SK-N-SH treated with all-trans-retinoic acid at 6 μM for 48 hours (cell line): ENCODE results near the gene POLR1D.

Experiments
- ATAC-seq: fragments of 200-7000 bp; cut with Tn5 transposase; 3 replicates; pipeline ENCODE4 v1.9.1; 2020; ENCODE audit warnings: mild to moderate bottlenecking, moderate library complexity
- ARNTL ChIP-seq: fragments of 450-650 bp; formaldehyde crosslinking; IDR thresholded peaks from 2 replicates; pipeline ENCODE4 v1.5.0; 2020; ENCODE audit warnings: low read depth, mild to moderate bottlenecking, moderate library complexity, borderline replicate concordance
- BACH2 ChIP-seq: fragments of 250-450 bp; sonication (Bioruptor Pico); IDR thresholded peaks from 2 replicates; pipeline ENCODE4 v1.9.0; 2021; ENCODE audit warnings: mild to moderate bottlenecking, borderline replicate concordance
- CSDC2 ChIP-seq: fragments of 250-450 bp; sonication (Bioruptor Pico); IDR thresholded peaks from 2 replicates; pipeline ENCODE4 v1.5.0; 2020; ENCODE audit warnings: mild to moderate bottlenecking, moderate library complexity
- ESRRG ChIP-seq: fragments of 250-450 bp; sonication (Bioruptor Pico); IDR thresholded peaks from 2 replicates; pipeline ENCODE4 v1.6.1; 2021; ENCODE audit warnings: mild to moderate bottlenecking
- GLIS3 ChIP-seq: fragments of 250-450 bp; sonication (Bioruptor Pico); IDR thresholded peaks from 2 replicates; pipeline ENCODE4 v1.5.0; 2020; ENCODE audit warnings: mild to moderate bottlenecking, moderate library complexity
- ISL1 ChIP-seq: fragments of 250-450 bp; sonication (Bioruptor Pico); IDR thresholded peaks from 2 replicates; pipeline ENCODE4 v2.1.2; 2022; ENCODE audit warnings: mild to moderate bottlenecking, moderate library complexity
- OSR1 ChIP-seq: fragments of 250-450 bp; sonication (Bioruptor Pico); IDR thresholded peaks from 2 replicates; pipeline ENCODE4 v1.8.0; 2022; ENCODE audit warnings: moderate library complexity, mild to moderate bottlenecking, inconsistent platforms
- PATZ1 ChIP-seq: fragments of 250-450 bp; sonication (Bioruptor Pico); IDR thresholded peaks from 2 replicates; pipeline ENCODE4 v1.8.0; 2020; ENCODE audit warnings: mild to moderate bottlenecking, moderate library complexity, borderline replicate concordance
- POU6F1 ChIP-seq: fragments of 250-450 bp; sonication (Bioruptor Pico); IDR thresholded peaks from 2 replicates; pipeline ENCODE4 v1.8.0; 2021; ENCODE audit warnings: low read depth, mild to moderate bottlenecking, moderate library complexity, borderline replicate concordance
- PPARA ChIP-seq: fragments of 250-450 bp; sonication (Bioruptor Pico); IDR thresholded peaks from 2 replicates; pipeline ENCODE4 v1.5.0; 2020; ENCODE audit warnings: mild to moderate bottlenecking, borderline replicate concordance
- RARB ChIP-seq: fragments of 250-450 bp; sonication (Bioruptor Pico); IDR thresholded peaks from 2 replicates; pipeline ENCODE4 v1.8.0; 2021; ENCODE audit warnings: mild to moderate bottlenecking, moderate library complexity
- SNAI2 ChIP-seq: fragments of 250-450 bp; sonication (Bioruptor Pico); IDR thresholded peaks from 2 replicates; pipeline ENCODE4 v1.5.0; 2020; ENCODE audit warnings: mild to moderate bottlenecking, moderate library complexity
- TCF4 ChIP-seq: fragments of 250-450 bp; sonication (Bioruptor Pico); IDR thresholded peaks from 2 replicates; pipeline ENCODE4 v1.8.0; 2021; ENCODE audit warnings: mild to moderate bottlenecking, moderate library complexity, borderline replicate concordance
- TOX ChIP-seq: fragments of 250-450 bp; sonication (Bioruptor Pico); IDR thresholded peaks from 2 replicates; pipeline ENCODE4 v1.8.0; 2021; ENCODE audit warnings: mild to moderate bottlenecking, moderate library complexity, borderline replicate concordance
- ZC3H10 ChIP-seq: fragments of 250-450 bp; sonication (Bioruptor Pico); IDR thresholded peaks from 2 replicates; pipeline ENCODE4 v1.5.1; 2021; ENCODE audit warnings: mild to moderate bottlenecking, moderate library complexity
- ZFP30 ChIP-seq: fragments of 450-650 bp; formaldehyde crosslinking; IDR thresholded peaks from 2 replicates; pipeline ENCODE4 v1.5.0; 2022; ENCODE audit warnings: mild to moderate bottlenecking, moderate library complexity
- ZNF565 ChIP-seq: fragments of 450-650 bp; formaldehyde crosslinking; conservative IDR thresholded peaks from 2 replicates; pipeline ENCODE4 v1.5.0; 2020; ENCODE audit warnings: low read depth, mild to moderate bottlenecking, moderate library complexity
- ZNF70 ChIP-seq: fragments of 450-650 bp; formaldehyde crosslinking; IDR thresholded peaks from 2 replicates; pipeline ENCODE4 v1.5.0; 2020; ENCODE audit warnings: mild to moderate bottlenecking, moderate library complexity
- TF ChIP-seq, protein P1 (sequence below): fragments of 250-450 bp; sonication (Bioruptor Pico); IDR thresholded peaks from 2 replicates; pipeline ENCODE4 v1.5.0; 2020; ENCODE audit warnings: mild to moderate bottlenecking, moderate library complexity
- TF ChIP-seq, protein P2 (sequence below): fragments of 250-450 bp; sonication (Bioruptor Pico); IDR thresholded peaks from 2 replicates; pipeline ENCODE4 v1.5.1; 2020; ENCODE audit warnings: low read depth, mild to moderate bottlenecking, moderate library complexity

POLR1D gene

GRCh38 chr13:27635266-27635665, 13.6 kb downstream of the POLR1D start:
- ATAC-seq, result no peak
- TF ChIP-seq POU6F1 (CRISPR knock-in tag), result no peak

DNA sequence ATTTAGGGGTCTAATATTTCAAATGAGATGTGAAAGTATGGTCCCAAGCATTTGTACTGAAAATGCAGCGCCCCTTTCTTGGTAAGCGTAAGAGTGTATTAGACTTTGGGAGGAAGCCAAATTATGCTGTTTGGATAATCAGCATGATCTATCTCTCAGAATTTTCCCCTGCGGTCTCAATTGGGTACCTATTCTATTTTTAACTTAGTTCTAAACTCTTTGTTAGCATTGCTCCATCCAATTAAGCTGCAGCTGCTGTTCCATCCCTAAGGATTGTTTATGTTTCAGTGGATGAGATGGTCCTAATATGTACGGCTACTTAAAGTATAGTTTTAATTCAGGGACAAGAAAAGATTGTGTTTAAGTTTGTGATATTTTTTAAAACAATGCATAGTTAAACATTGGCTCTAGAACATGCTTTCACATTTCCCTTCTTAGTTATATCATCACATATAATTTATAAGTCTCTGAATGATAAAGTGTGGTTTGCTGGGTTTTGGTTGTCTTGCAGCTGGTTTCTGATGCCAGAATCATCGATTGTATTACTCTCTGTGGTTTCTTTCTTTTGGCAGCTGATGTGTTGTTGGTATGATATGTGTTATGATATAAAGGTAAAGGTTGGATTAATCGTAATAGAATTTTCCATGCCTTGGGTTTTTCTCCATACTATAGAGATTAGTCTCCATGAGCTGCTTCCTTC, 15.0 kb downstream of the POLR1D start:
- no peak for TF ChIP-seq OSR1 (CRISPR knock-in tag)
- TF ChIP-seq CSDC2 (CRISPR knock-in tag), result no peak
- TF ChIP-seq ESRRG, result no peak
- TF ChIP-seq GLIS3, result no peak
- TF ChIP-seq, protein P1, sequence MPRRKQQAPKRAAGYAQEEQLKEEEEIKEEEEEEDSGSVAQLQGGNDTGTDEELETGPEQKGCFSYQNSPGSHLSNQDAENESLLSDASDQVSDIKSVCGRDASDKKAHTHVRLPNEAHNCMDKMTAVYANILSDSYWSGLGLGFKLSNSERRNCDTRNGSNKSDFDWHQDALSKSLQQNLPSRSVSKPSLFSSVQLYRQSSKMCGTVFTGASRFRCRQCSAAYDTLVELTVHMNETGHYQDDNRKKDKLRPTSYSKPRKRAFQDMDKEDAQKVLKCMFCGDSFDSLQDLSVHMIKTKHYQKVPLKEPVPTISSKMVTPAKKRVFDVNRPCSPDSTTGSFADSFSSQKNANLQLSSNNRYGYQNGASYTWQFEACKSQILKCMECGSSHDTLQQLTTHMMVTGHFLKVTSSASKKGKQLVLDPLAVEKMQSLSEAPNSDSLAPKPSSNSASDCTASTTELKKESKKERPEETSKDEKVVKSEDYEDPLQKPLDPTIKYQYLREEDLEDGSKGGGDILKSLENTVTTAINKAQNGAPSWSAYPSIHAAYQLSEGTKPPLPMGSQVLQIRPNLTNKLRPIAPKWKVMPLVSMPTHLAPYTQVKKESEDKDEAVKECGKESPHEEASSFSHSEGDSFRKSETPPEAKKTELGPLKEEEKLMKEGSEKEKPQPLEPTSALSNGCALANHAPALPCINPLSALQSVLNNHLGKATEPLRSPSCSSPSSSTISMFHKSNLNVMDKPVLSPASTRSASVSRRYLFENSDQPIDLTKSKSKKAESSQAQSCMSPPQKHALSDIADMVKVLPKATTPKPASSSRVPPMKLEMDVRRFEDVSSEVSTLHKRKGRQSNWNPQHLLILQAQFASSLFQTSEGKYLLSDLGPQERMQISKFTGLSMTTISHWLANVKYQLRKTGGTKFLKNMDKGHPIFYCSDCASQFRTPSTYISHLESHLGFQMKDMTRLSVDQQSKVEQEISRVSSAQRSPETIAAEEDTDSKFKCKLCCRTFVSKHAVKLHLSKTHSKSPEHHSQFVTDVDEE (CRISPR knock-in tag), result no peak
- TF ChIP-seq ZFP30 (CRISPR knock-in tag), result no peak
- no peak for TF ChIP-seq SNAI2
- TF ChIP-seq PPARA (CRISPR knock-in tag), result no peak
- TF ChIP-seq ZNF70, result no peak
- no peak for TF ChIP-seq PATZ1 (CRISPR knock-in tag)
- TF ChIP-seq, protein P2, sequence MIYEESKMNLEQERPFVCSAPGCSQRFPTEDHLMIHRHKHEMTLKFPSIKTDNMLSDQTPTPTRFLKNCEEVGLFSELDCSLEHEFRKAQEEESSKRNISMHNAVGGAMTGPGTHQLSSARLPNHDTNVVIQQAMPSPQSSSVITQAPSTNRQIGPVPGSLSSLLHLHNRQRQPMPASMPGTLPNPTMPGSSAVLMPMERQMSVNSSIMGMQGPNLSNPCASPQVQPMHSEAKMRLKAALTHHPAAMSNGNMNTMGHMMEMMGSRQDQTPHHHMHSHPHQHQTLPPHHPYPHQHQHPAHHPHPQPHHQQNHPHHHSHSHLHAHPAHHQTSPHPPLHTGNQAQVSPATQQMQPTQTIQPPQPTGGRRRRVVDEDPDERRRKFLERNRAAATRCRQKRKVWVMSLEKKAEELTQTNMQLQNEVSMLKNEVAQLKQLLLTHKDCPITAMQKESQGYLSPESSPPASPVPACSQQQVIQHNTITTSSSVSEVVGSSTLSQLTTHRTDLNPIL, result no peak
- no peak for TF ChIP-seq TCF4 (CRISPR knock-in tag)
- TF ChIP-seq ISL1 (CRISPR knock-in tag), result no peak
- TF ChIP-seq TOX (CRISPR knock-in tag), result no peak
- no peak for TF ChIP-seq POU6F1 (CRISPR knock-in tag)
- no peak for TF ChIP-seq BACH2 (CRISPR knock-in tag)
- TF ChIP-seq RARB (CRISPR knock-in tag), result no peak
- no peak for TF ChIP-seq ARNTL
- no peak for TF ChIP-seq ZNF565 (CRISPR knock-in tag)
- ATAC-seq, result no peak

DNA sequence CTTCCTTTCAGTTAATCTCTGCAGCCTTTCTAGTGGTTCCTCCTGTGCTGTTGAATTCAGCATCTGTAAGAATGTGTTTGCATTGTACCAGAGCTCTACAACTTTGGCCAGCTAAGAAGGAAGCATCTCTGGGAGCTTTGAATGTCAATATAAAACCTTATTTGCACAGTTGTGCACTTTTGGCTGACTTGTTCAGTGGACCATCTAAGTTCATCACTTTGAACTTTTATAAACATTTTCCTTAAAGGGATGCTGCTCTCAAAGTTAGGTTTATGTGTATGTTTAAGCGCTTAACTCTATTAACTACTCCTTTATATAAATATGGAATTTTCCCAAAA, 15.6 kb downstream of the POLR1D start:
- no peak for ATAC-seq
- TF ChIP-seq GLIS3, result no peak
- TF ChIP-seq, all 23 proteins: peak for 0

DNA sequence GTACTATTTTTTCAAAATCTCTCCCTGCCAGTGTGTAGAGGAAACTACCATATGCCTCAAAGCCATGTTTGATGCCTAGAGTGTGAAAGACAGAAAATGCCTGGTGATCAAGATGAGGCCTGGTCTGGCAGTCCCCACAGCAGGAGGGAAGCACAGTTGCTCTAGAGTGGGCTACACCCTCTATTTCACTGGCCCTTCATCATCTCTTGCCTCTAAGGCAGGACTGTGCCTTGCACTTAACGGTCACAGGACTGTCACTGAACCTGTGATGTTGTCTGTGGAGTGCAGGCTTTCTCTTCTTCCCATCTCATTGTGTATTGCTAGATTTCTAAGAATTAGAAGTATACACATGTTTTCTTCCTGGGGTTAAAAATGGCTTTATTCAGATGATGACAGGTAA, 16.3 kb downstream of the POLR1D start:
- TF ChIP-seq TOX (CRISPR knock-in tag), result no peak
- no peak for TF ChIP-seq ARNTL
- no peak for TF ChIP-seq ZC3H10 (CRISPR knock-in tag)
- TF ChIP-seq POU6F1 (CRISPR knock-in tag), result no peak
- no peak for TF ChIP-seq BACH2 (CRISPR knock-in tag)
- TF ChIP-seq, all 23 proteins: peak for 0
- no peak for ATAC-seq
